Loucy (cell line): ENCODE measurements around the gene GABRB2.

Experiments
- EZH2phosphoT487 ChIP-seq: fragments of 200-600 bp; IDR thresholded peaks from 2 replicates; pipeline ENCODE4 v1.6.1; 2018; ENCODE audit warnings: antibody characterized with exemption, mild to moderate bottlenecking, moderate library complexity, borderline replicate concordance
- TF ChIP-seq, protein P1 (sequence below): fragments of 200-600 bp; sonication (generic); conservative IDR thresholded peaks from 2 replicates; pipeline ENCODE4 v1.5.1; 2014; ENCODE audit warnings: mild to moderate bottlenecking, antibody characterized with exemption, low read length

DNA sequence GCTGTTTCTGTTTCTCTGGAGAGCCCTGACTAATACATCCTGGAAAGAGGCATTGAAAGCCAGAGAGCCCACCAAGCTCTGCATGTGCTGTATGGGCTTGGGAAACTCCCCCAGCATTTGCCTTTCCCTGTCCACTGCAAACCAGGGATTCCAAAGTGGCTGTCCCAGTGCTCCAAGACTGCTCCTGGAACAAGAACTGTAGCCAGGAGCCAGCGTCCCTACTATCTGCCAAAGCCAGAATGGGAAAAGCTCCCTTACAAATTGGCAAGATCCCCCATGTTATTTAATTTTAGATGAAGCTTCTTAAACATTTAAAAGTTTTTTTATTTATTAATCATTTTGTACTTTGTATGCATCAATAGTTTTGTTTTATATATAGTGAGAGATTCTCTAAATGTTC is 263.2 kb downstream of the GABRB2 start:
- TF ChIP-seq, protein P1, sequence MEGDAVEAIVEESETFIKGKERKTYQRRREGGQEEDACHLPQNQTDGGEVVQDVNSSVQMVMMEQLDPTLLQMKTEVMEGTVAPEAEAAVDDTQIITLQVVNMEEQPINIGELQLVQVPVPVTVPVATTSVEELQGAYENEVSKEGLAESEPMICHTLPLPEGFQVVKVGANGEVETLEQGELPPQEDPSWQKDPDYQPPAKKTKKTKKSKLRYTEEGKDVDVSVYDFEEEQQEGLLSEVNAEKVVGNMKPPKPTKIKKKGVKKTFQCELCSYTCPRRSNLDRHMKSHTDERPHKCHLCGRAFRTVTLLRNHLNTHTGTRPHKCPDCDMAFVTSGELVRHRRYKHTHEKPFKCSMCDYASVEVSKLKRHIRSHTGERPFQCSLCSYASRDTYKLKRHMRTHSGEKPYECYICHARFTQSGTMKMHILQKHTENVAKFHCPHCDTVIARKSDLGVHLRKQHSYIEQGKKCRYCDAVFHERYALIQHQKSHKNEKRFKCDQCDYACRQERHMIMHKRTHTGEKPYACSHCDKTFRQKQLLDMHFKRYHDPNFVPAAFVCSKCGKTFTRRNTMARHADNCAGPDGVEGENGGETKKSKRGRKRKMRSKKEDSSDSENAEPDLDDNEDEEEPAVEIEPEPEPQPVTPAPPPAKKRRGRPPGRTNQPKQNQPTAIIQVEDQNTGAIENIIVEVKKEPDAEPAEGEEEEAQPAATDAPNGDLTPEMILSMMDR = no peak
- TF ChIP-seq EZH2phosphoT487 = no peak
